ENCODE data around the gene DRC7.

Gene DRC7

DNA sequence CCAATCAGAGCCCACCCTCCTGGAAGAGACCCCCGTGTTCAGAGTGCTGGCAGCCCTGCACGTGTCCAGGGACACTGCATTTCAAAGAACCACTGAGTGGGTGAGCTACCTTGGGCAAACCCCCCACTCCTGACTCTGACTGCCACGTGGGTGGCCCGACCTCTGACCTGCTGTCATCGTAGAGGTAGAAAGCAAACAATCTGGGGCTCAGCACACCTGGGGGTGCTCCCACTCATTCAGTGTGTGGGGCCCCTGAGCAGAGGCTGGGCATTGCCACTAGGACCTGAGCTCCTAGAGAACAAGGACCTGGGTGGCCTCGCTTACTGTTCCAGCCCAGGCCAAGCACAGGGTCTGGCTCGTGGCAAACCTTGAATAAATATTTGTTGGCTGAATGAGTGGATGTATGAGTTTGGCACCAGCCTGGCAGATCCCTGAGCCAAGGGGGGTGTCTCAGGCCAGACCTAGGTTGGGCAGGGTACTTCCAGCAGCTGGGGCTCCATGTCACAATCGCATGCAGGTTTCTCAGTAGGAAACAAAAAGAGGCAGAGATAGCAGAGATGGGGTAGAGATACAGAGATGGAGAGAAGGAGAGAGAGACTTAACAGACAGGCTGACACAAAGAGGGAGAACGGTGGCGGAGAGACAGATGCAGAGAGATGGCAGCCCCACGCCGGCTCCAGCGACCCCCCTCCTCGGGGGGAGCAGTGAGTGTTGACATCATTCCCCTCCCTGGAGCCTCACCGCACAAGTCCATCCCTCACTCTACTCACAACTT is 5.4 kb upstream of the DRC7 start:
- no peak for TF ChIP-seq FOXP2 (optimal IDR thresholded peaks at IDR 0.05; ENCODE audit: borderline replicate concordance, extremely low read depth, extremely low read length, insufficient read depth)
- no peak for TF ChIP-seq POLR2AphosphoS5 (IDR thresholded peaks at IDR 0.05; ENCODE audit: low read depth, low read length)
- TF ChIP-seq TAF1 (IDR thresholded peaks at IDR 0.05; ENCODE audit: borderline replicate concordance, insufficient read depth, low read length), result no peak

DNA sequence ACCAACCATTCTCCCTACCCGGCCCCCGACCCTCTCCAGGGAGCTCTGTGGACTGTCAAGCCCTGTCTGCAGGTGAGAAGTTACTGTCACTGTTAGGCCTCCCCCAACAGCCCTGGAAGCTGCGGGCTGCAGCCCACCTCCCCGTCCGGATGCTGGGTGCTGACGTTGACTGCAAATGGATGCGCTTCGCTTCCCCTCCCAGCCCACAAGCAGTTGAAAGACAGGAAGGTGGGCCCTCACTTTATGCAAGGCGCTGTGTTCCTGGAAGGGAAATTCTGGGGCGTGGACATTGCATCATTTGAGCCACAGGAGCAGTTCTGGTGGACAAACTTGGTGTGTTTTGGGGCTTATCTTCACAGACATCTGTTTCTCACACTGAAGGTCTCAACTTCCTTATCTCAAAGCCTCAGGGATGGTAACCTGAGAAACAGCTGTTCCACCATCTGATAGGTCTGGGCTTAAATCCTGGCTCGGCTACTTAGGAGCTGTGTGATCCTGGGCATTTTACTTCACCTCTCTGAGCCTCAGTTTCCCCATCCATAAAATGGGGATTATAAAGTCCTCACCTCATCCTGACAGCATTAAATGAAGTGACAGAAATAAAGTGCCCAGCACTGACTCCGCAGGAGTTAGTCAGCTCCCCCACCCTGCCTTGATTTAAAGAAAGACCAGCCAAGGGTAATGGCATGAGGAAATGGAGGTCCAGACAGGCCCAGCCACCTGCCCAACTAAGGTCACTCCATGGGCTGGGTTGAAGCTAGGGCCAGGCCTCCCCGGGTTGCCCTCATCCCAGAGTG is 4.6 kb upstream of the DRC7 start:
- TF ChIP-seq FOXP2 (optimal IDR thresholded peaks at IDR 0.05; ENCODE audit: borderline replicate concordance, extremely low read depth, extremely low read length, insufficient read depth), result peak; percentile 26
- no peak for TF ChIP-seq SIN3A (IDR thresholded peaks at IDR 0.05; ENCODE audit: borderline replicate concordance, insufficient read depth, low read length)
- no peak for TF ChIP-seq POLR2AphosphoS5 (IDR thresholded peaks at IDR 0.05; ENCODE audit: low read depth, low read length)
- TF ChIP-seq, protein P1, sequence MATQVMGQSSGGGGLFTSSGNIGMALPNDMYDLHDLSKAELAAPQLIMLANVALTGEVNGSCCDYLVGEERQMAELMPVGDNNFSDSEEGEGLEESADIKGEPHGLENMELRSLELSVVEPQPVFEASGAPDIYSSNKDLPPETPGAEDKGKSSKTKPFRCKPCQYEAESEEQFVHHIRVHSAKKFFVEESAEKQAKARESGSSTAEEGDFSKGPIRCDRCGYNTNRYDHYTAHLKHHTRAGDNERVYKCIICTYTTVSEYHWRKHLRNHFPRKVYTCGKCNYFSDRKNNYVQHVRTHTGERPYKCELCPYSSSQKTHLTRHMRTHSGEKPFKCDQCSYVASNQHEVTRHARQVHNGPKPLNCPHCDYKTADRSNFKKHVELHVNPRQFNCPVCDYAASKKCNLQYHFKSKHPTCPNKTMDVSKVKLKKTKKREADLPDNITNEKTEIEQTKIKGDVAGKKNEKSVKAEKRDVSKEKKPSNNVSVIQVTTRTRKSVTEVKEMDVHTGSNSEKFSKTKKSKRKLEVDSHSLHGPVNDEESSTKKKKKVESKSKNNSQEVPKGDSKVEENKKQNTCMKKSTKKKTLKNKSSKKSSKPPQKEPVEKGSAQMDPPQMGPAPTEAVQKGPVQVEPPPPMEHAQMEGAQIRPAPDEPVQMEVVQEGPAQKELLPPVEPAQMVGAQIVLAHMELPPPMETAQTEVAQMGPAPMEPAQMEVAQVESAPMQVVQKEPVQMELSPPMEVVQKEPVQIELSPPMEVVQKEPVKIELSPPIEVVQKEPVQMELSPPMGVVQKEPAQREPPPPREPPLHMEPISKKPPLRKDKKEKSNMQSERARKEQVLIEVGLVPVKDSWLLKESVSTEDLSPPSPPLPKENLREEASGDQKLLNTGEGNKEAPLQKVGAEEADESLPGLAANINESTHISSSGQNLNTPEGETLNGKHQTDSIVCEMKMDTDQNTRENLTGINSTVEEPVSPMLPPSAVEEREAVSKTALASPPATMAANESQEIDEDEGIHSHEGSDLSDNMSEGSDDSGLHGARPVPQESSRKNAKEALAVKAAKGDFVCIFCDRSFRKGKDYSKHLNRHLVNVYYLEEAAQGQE (IDR thresholded peaks at IDR 0.05; ENCODE audit: insufficient read depth in 1 of 2, low read depth in 2 of 2, low read length in 2 of 2), result 0 out of 4 replicates have a peak, but pooled peaks of 1 of the 2 experiments have one; percentile 4
- TF ChIP-seq TAF1 (IDR thresholded peaks at IDR 0.05; ENCODE audit: borderline replicate concordance, insufficient read depth, low read length), result no peak

DNA sequence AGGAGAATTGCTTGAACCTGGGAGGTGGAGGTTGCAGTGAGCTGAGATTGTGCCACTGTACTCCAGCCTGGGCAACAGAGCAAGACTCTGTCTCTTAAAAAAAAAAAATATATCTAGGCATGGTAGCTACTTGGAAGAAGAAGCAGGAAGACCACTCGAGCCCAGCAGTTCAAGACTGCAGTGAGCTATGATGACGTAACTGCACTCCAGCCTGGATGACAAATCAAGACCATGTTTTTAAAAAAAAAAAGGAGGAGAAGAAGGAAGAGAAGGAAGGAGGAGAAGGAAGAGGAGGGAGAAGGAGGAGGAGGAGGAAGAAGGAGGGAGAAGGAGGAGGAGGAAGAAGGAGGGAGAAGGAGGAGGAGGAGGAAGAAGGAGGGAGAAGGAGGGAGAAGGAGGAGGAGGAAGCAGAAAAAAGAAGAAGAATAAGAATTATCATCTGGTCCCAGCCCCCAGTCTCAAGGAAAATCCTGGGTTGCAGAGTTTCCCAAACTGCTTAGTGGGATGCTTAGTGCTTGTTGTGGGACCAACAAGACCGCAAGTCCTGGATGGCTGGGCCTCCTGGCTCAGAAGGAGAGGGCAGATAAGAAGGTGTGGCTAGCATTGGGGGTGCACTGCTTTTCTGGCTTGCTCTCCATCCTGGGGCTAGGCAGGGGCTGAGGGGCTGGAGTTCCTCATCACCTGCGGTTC is 3.7 kb upstream of the DRC7 start:
- TF ChIP-seq FOXP2 (optimal IDR thresholded peaks at IDR 0.05; ENCODE audit: borderline replicate concordance, extremely low read depth, extremely low read length, insufficient read depth) (no peak), SIN3A (IDR thresholded peaks at IDR 0.05; ENCODE audit: borderline replicate concordance, insufficient read depth, low read length) (no peak), TAF1 (IDR thresholded peaks at IDR 0.05; ENCODE audit: borderline replicate concordance, insufficient read depth, low read length) (no peak), POLR2AphosphoS5 (IDR thresholded peaks at IDR 0.05; ENCODE audit: low read depth, low read length) (no peak)
- TF ChIP-seq, protein P1 (IDR thresholded peaks at IDR 0.05; ENCODE audit: insufficient read depth in 1 of 2, low read depth in 2 of 2, low read length in 2 of 2), result no peak

DNA sequence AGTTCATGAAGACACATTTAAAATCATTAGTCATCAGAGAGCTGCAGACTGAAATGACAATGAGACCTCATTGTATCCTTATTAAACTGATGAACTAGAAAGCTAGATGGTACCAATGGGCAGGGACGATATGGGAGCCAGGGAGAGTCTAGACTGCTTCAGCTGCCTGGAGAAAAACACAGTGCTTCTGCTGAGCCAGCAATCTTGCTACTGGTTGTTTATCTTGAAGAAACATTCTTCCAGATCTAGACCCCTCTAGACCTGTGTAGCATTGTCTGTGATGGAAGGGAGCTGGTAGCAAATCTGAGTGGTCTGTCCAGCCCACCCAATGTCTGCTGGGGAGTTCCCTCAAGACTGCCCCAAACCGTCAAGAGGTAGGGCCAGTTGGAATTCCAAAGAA is 2.0 kb upstream of the DRC7 start:
- TF ChIP-seq POLR2AphosphoS5 (IDR thresholded peaks at IDR 0.05; ENCODE audit: low read depth, low read length) (no peak), SIN3A (IDR thresholded peaks at IDR 0.05; ENCODE audit: borderline replicate concordance, insufficient read depth, low read length) (no peak), FOXP2 (optimal IDR thresholded peaks at IDR 0.05; ENCODE audit: borderline replicate concordance, extremely low read depth, extremely low read length, insufficient read depth) (no peak), TAF1 (IDR thresholded peaks at IDR 0.05; ENCODE audit: borderline replicate concordance, insufficient read depth, low read length) (no peak)
- TF ChIP-seq, protein P1 (IDR thresholded peaks at IDR 0.05; ENCODE audit: insufficient read depth in 1 of 2, low read depth in 2 of 2, low read length in 2 of 2), result no peak

DNA sequence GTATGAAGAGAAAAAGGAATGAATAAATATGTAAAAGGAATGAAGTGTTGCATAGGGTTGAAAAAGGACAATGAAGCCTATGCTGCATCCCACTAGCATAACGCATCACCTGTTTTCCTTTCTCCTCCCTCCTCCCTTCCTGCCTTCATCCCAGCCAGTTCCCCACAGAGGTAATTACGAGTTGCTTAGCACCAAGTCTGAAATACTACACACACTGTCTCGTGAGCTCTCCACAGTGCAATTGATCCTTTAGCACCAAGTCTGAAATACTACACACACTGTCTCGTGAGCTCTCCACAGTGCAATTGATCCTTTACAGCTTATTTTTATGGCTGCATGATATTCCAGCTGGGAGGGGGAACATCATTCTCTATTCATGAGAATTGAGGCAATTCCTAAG is 1.1 kb upstream of the DRC7 start:
- TF ChIP-seq POLR2AphosphoS5 (IDR thresholded peaks at IDR 0.05; ENCODE audit: low read depth, low read length) (no peak), FOXP2 (optimal IDR thresholded peaks at IDR 0.05; ENCODE audit: borderline replicate concordance, extremely low read depth, extremely low read length, insufficient read depth) (no peak)
